MCF 10A (cell line): ENCODE results near the gene HSP90AA1. TPM values are rescaled to one million over a fixed set of nuclear protein-coding genes. Genes with fewer than 3 reads are reported as not detected.
"Not testable (repeated sequence)": the region's sequence is repeated elsewhere in the genome, so short reads cannot be mapped to it uniquely, and the experiment has no call there.

Experiments
- BruUV-seq: library from RNA; stranded (reverse); fragments of 400-500 nt; replicated peaks from 2 replicates; lab custom pipeline; 2021; lab: Mats Ljungman, UMichigan
- CTCF ChIA-PET: fragments of 300-600 bp; sonication (Branson Sonifier 250); formaldehyde crosslinking; extraction: SDS; loops from one replicate; lab custom pipeline; 2021; ENCODE audit warnings: antibody characterized with exemption, inconsistent platforms; lab: Yijun Ruan, JAX
- POLR2A ChIA-PET: fragments of 300-600, 350-650 bp; sonication (Branson Sonifier 250); formaldehyde crosslinking; extraction: SDS; loops from one replicate; lab custom pipeline; 2020; ENCODE audit warnings: antibody characterized with exemption, inconsistent platforms; lab: Yijun Ruan, JAX
- DNase-seq: peaks from one replicate; pipeline ENCODE4 v3.0.0-alpha.2; 2018; ENCODE audit not compliant: unreplicated experiment
- H3K27ac Mint-ChIP-seq: one replicate; pipeline ENCODE4 v1.8.0; 2022; ENCODE audit warnings: mild to moderate bottlenecking, low read depth, mixed read lengths; ENCODE audit not compliant: unreplicated experiment
- H3K27me3 Mint-ChIP-seq: one replicate; pipeline ENCODE4 v1.8.0; 2022; ENCODE audit warnings: mixed read lengths; ENCODE audit not compliant: insufficient read depth, unreplicated experiment
- H3K36me3 Mint-ChIP-seq: one replicate; pipeline ENCODE4 v1.8.0; 2022; ENCODE audit warnings: mild to moderate bottlenecking, moderate library complexity, mixed read lengths; ENCODE audit not compliant: insufficient read depth, unreplicated experiment
- H3K4me1 Mint-ChIP-seq: one replicate; pipeline ENCODE4 v1.8.0; 2022; ENCODE audit warnings: mixed read lengths; ENCODE audit not compliant: insufficient read depth, unreplicated experiment
- H3K4me3 Mint-ChIP-seq: one replicate; pipeline ENCODE4 v1.8.0; 2022; ENCODE audit warnings: mild to moderate bottlenecking, moderate library complexity, mixed read lengths; ENCODE audit not compliant: unreplicated experiment
- H3K9me3 Mint-ChIP-seq: one replicate; pipeline ENCODE4 v1.8.0; 2022; ENCODE audit warnings: mixed read lengths; ENCODE audit not compliant: unreplicated experiment
- intact Hi-C: fragments of 100-400 bp; cut with micrococcal nuclease; formaldehyde crosslinking; loops from 2 replicates; pipeline ENCODE4 v1.14.1; 2022
- total RNA-seq: library from RNA; stranded (reverse); gene quantifications from 2 replicates; pipeline ENCODE4 v1.2.3, GENCODE V29; 2022
- TF ChIP-seq, protein P1 (sequence below): fragments of 200-600 bp; IDR thresholded peaks from one replicate; pipeline ENCODE4 v1.8.0; 2022; ENCODE audit warnings: antibody characterized with exemption, mild to moderate bottlenecking; ENCODE audit not compliant: unreplicated experiment

Gene HSP90AA1
- total RNA-seq, 1 experiment from 2014 or later: 296 TPM

DNA sequence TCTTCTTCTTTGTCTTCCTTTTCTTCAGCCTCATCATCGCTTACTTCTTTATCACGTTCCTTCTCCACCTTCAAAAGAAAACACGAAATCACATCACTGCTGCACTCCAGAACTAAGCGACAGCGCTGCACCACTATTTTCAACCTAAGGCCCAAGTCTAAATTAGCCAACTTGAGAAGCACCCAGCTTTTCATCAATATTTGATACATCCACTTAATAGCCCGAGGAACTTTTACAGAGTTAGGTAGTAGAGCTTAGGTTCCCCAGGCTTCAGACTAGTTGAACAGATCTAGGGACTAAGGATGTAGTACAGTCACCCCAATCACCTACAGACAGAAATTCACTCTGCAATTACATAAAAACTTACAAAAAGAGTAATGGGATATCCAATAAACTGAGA is 1.9 kb downstream of the HSP90AA1 start:
- H3K36me3 Mint-ChIP-seq: peaks cover 67% of the 10 kb centered on the region
- TF ChIP-seq, protein P1, sequence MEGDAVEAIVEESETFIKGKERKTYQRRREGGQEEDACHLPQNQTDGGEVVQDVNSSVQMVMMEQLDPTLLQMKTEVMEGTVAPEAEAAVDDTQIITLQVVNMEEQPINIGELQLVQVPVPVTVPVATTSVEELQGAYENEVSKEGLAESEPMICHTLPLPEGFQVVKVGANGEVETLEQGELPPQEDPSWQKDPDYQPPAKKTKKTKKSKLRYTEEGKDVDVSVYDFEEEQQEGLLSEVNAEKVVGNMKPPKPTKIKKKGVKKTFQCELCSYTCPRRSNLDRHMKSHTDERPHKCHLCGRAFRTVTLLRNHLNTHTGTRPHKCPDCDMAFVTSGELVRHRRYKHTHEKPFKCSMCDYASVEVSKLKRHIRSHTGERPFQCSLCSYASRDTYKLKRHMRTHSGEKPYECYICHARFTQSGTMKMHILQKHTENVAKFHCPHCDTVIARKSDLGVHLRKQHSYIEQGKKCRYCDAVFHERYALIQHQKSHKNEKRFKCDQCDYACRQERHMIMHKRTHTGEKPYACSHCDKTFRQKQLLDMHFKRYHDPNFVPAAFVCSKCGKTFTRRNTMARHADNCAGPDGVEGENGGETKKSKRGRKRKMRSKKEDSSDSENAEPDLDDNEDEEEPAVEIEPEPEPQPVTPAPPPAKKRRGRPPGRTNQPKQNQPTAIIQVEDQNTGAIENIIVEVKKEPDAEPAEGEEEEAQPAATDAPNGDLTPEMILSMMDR: no peak
- H3K9me3 Mint-ChIP-seq: no peaks in the 10 kb centered on the region
- peaks cover 29% of the 10 kb centered on the region for H3K4me1 Mint-ChIP-seq
- BruUV-seq: no TSS peak
- POLR2A ChIA-PET: interaction anchor here (0.7 to 3.0 kb wide), 13 partner anchors 9 to 325 kb away, joined by 3 to 22 read pairs (median 4); partner anchors contain the start of genes DYNC1H1, MOK and WDR20
- H3K4me3 Mint-ChIP-seq: peak overlapping the region; percentile 63
- no peaks in the 10 kb centered on the region for H3K27me3 Mint-ChIP-seq
- CTCF ChIA-PET: interaction anchor here (0.6 to 3.0 kb wide), 5 partner anchors 11 to 230 kb away, joined by 3 to 11 read pairs (median 4); no protein-coding TSS in a partner anchor
- peak overlapping the region; percentile 2 for H3K27ac Mint-ChIP-seq
- intact Hi-C loops: no loop called here
- no peak for DNase-seq

DNA sequence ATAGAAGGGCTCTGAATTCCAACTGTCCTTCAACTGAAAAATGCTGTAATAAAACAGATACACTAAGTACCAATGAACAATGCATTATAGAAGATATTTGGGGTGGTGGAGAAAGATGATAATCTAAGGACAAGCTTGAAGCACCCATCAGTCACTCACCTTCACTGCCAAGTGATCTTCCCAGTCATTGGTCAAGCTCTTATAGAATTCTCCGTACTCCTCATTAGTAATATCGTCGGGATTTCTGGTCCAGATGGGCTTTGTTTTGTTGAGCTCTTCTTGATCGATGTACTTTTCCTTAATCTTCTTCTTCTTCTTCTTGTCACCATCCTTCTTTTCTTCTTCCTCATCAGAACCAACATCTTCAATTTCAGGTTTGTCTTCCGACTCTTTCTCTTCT is 2.3 kb downstream of the HSP90AA1 start:
- intact Hi-C loops, H3K9me3 Mint-ChIP-seq, DNase-seq, H3K27me3 Mint-ChIP-seq: not testable (repeated sequence)
- Mint-ChIP-seq H3K27ac (peak overlapping the region; percentile 2), H3K4me3 (peak overlapping the region; percentile 63), H3K36me3 (peaks cover 71% of the 10 kb centered on the region), H3K4me1 (peaks cover 25% of the 10 kb centered on the region)
- POLR2A ChIA-PET: interaction anchor here (0.7 to 3.0 kb wide), 12 partner anchors 9 to 325 kb away, joined by 3 to 22 read pairs (median 4); partner anchors contain the start of genes DYNC1H1, MOK and WDR20
- CTCF ChIA-PET: interaction anchor here (0.6 to 3.0 kb wide), 5 partner anchors 12 to 1399 kb away, joined by 3 to 11 read pairs (median 4); no protein-coding TSS in a partner anchor
- BruUV-seq: TSS peak; percentile 35

DNA sequence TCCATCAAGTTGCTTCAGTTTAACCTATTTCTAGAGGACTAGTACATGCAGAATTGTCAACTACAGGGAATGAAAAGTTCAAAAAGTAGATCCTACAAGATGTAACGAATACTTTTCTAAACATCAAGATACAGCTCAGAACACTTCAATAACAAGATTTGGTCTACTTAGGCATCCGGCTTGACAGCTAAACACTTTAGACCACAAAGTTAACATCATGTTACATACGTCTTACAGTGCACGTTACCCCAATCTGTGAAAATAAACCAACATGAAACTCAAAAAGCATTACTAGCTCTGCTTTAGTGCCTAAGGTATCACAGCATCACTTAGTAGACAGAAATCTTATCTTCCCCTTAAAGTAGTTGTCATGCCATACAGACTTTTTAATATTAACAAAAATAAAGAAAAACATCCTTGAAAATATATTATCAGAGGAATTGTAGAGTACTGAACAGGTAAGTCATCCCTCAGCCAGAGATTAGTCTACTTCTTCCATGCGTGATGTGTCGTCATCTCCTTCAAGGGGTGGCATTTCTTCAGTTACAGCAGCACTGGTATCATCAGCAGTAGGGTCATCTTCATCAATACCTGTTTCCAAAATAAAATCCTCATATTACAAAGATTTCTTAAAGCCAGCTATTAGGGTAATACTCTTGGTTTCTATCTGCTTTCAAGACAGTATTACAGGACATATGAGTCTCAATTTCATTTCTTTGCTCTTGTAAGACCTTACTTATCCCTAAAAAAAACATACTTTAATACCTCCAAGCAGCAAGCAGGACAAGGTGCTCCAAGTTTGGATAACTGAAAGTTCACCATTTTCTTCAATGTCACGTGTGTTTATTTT is 5.4 kb downstream of the HSP90AA1 start:
- TF ChIP-seq, protein P1: no peak
- Mint-ChIP-seq H3K27ac (peak overlapping the region; percentile 31), H3K9me3 (no peaks in the 10 kb centered on the region), H3K27me3 (no peaks in the 10 kb centered on the region), H3K4me1 (peaks cover 13% of the 10 kb centered on the region), H3K36me3 (peaks cover 88% of the 10 kb centered on the region), H3K4me3 (no peak overlapping the region)
- CTCF ChIA-PET: interaction anchor here (0.6 to 1.5 kb wide), 3 partner anchors 10 to 17 kb away, joined by 3 to 4 read pairs (median 3); no protein-coding TSS in a partner anchor
- DNase-seq: no peak
- BruUV-seq: no TSS peak
- POLR2A ChIA-PET: interaction anchor here (0.8 to 1.1 kb wide), 2 partner anchors 35 to 117 kb away, joined by 3 read pairs; partner anchors contain the start of gene DYNC1H1
- intact Hi-C loops: no loop called here

DNA sequence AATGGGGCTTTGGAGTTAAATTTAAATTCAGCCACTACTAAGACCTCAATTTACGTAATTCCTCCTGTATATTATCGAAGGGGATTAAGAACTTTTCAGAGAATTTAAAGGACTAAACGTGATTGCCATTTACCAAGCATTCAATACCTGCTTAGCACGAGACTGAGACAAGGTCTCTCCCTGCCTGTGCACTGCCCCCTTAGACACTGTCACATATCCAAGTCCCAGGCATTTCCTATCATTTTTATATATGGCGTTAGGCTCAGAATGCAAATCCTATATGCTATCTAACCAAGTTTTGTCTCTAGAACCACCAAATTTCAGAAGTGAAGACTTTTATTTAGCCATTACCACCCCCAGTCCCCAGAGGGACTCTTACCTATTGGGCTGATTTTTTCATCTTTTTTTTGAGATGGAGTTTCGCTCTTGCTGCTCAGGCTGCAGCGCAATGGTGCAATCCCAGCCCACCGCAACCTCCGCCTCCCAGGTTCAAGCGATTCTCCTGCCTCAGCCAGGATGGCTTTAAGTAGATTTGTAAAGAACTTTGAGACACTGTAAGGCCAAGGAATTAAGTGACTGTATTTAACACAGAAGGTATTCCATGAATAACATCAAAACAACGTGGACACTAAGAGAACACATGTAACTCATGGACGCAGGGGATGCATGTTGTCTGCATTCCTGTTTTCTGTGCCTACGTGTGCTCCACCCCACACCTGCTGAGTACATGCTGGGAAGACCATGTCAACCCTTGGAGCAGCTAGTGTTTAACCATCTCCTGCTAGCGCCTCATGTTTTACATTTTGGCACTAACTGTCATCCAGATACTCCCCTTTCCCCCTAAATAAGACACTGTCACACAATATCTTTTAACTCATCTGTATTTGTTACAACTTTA is 6.4 kb downstream of the HSP90AA1 start:
- peaks cover 13% of the 10 kb centered on the region for H3K4me1 Mint-ChIP-seq
- BruUV-seq: no TSS peak
- intact Hi-C loops: no loop called here
- no peaks in the 10 kb centered on the region for H3K27me3 Mint-ChIP-seq
- ChIA-PET CTCF (interaction anchor here (1.5 kb wide), 1 partner anchor 16 kb away, joined by 3 read pairs; no protein-coding TSS in a partner anchor), POLR2A (interaction anchor here (0.8 to 1.1 kb wide), 2 partner anchors 34 to 116 kb away, joined by 3 read pairs; partner anchors contain the start of gene DYNC1H1)
- no peak for DNase-seq
- peaks cover 78% of the 10 kb centered on the region for H3K36me3 Mint-ChIP-seq
- no peaks in the 10 kb centered on the region for H3K9me3 Mint-ChIP-seq
- H3K4me3 Mint-ChIP-seq: no peak overlapping the region
- TF ChIP-seq, protein P1: no peak
- H3K27ac Mint-ChIP-seq: no peak overlapping the region
